ENCODE measurements around the gene GULP1.
"Not testable (repeated sequence)": the region's sequence is repeated elsewhere in the genome, so short reads cannot be mapped to it uniquely, and the experiment has no call there.

GULP1 gene

GRCh38 chr2:188580738-188581137 lies 289.1 kb downstream of the GULP1 start:
- no peak overlapping the region for H3K4me3 ChIP-seq (ENCODE audit: low read length)
- H3K36me3 ChIP-seq (ENCODE audit: control insufficient read depth, insufficient read depth, low read length): no peaks in the 10 kb centered on the region
- no peak overlapping the region for H3K9ac ChIP-seq (ENCODE audit: low read length)
- H3K27me3 ChIP-seq (ENCODE audit: control insufficient read depth, insufficient read depth, low read length): no peaks in the 10 kb centered on the region
- no peaks in the 10 kb centered on the region for H3K4me1 ChIP-seq (ENCODE audit: control insufficient read depth, insufficient read depth, low read length)
- no peaks in the 10 kb centered on the region for H3K9me3 ChIP-seq (ENCODE audit: control insufficient read depth, low read length)

- Histone ChIP-seq H3K9me3 (ENCODE audit: control insufficient read depth, low read length) (no peaks in the 10 kb centered on the region), H3K4me3 (ENCODE audit: low read length) (no peak overlapping the region), H3K4me1 (ENCODE audit: control insufficient read depth, insufficient read depth, low read length) (no peaks in the 10 kb centered on the region), H3K27me3 (ENCODE audit: control insufficient read depth, insufficient read depth, low read length) (no peaks in the 10 kb centered on the region), H3K36me3 (ENCODE audit: control insufficient read depth, insufficient read depth, low read length) (no peaks in the 10 kb centered on the region), H3K9ac (ENCODE audit: low read length) (no peak overlapping the region)
Observed at GRCh38 chr2:188582211-188582610, 290.5 kb downstream of the GULP1 start.

DNA sequence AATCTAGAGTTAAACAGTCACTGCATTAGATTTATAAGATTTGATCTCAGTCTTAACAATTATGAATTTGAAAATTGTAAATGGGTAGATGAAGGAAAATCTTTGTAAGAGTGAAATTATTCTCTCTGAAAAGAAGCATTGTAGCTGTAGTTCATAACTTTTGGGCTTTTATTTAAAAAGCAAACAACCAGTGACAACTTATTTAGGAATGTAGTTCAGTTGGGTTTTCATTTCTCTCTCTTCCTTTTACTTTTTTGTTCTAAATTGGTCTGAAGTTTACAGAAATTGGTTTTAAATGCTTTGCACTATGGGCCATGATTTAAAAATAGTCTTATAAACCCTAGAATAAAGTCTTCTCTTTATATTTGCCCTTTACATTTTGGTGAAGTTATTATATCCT lies 296.6 kb downstream of the GULP1 start:
- Histone ChIP-seq H3K9ac (ENCODE audit: low read length) (no peak overlapping the region), H3K27me3 (ENCODE audit: control insufficient read depth, insufficient read depth, low read length) (no peaks in the 10 kb centered on the region), H3K36me3 (ENCODE audit: control insufficient read depth, insufficient read depth, low read length) (no peaks in the 10 kb centered on the region), H3K4me1 (ENCODE audit: control insufficient read depth, insufficient read depth, low read length) (no peaks in the 10 kb centered on the region), H3K4me3 (ENCODE audit: low read length) (no peak overlapping the region), H3K9me3 (ENCODE audit: control insufficient read depth, low read length) (no peaks in the 10 kb centered on the region)

DNA sequence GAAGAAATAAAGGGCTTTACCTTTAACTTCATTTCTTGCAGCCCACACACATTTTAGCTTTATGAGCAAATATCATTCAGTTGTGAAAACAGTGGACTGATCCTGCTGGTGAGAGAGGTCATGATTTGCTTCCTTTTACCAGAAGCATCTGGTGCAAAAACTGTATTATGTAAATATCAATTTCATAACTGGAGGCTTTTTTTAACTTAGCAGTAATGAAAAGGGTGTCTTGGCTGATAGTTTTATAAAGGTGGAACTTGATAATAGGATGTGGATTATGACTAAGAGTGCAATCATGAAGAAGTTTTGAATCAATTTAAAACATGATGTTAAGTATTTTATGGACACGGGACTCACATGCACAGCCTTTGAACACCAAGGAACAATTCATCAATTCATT lies 304.4 kb downstream of the GULP1 start:
- Histone ChIP-seq H3K27me3 (ENCODE audit: control insufficient read depth, insufficient read depth, low read length) (no peaks in the 10 kb centered on the region), H3K4me1 (ENCODE audit: control insufficient read depth, insufficient read depth, low read length) (no peaks in the 10 kb centered on the region), H3K9ac (ENCODE audit: low read length) (no peak overlapping the region), H3K9me3 (ENCODE audit: control insufficient read depth, low read length) (no peaks in the 10 kb centered on the region), H3K4me3 (ENCODE audit: low read length) (no peak overlapping the region), H3K36me3 (ENCODE audit: control insufficient read depth, insufficient read depth, low read length) (no peaks in the 10 kb centered on the region)

DNA sequence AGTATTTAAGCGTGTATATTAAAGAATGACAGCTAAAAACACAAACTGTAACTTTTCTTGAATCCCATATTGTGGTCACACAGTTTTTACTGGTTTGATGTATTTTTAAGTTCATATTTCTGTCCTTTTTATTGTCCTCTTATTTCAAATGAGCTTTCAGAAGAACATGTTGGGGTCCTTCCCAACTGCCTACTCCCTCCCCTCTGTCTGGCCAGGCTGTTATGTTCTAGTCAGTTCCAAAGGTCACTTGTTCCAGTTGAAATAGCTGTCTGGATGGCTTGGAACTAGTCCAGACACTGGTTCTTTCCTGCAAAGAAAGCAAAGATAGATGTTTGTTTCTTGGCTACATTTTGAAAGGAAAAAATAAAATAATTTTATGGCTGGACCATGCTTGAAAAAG lies 306.9 kb downstream of the GULP1 start:
- Histone ChIP-seq H3K36me3 (ENCODE audit: control insufficient read depth, insufficient read depth, low read length) (no peaks in the 10 kb centered on the region), H3K9me3 (ENCODE audit: control insufficient read depth, low read length) (no peaks in the 10 kb centered on the region)

GRCh38 chr2:188599140-188599539 lies 307.5 kb downstream of the GULP1 start:
- Histone ChIP-seq H3K27me3 (ENCODE audit: control insufficient read depth, insufficient read depth, low read length) (no peaks in the 10 kb centered on the region), H3K36me3 (ENCODE audit: control insufficient read depth, insufficient read depth, low read length) (no peaks in the 10 kb centered on the region), H3K9ac (ENCODE audit: low read length) (no peak overlapping the region), H3K4me3 (ENCODE audit: low read length) (no peak overlapping the region), H3K4me1 (ENCODE audit: control insufficient read depth, insufficient read depth, low read length) (no peaks in the 10 kb centered on the region), H3K9me3 (ENCODE audit: control insufficient read depth, low read length) (no peaks in the 10 kb centered on the region)

More for the DNA sequence above, 306.9 kb downstream of the GULP1 start:
- H3K27me3 ChIP-seq (ENCODE audit: control insufficient read depth, insufficient read depth, low read length): no peaks in the 10 kb centered on the region
- no peak overlapping the region for H3K4me3 ChIP-seq (ENCODE audit: low read length)
- H3K9ac ChIP-seq (ENCODE audit: low read length): no peak overlapping the region
- H3K4me1 ChIP-seq (ENCODE audit: control insufficient read depth, insufficient read depth, low read length): no peaks in the 10 kb centered on the region

GRCh38 chr2:188600536-188601210 lies 309.0 kb downstream of the GULP1 start:
- Histone ChIP-seq H3K9me3 (ENCODE audit: control insufficient read depth, low read length) (no peaks in the 10 kb centered on the region), H3K4me1 (ENCODE audit: control insufficient read depth, insufficient read depth, low read length) (no peaks in the 10 kb centered on the region), H3K4me3 (ENCODE audit: low read length) (no peak overlapping the region), H3K9ac (ENCODE audit: low read length) (no peak overlapping the region), H3K36me3 (ENCODE audit: control insufficient read depth, insufficient read depth, low read length) (no peaks in the 10 kb centered on the region), H3K27me3 (ENCODE audit: control insufficient read depth, insufficient read depth, low read length) (no peaks in the 10 kb centered on the region)

GRCh38 chr2:188601391-188601790 lies 309.7 kb downstream of the GULP1 start:
- H3K9me3 ChIP-seq (ENCODE audit: control insufficient read depth, low read length): no peaks in the 10 kb centered on the region
- no peaks in the 10 kb centered on the region for H3K36me3 ChIP-seq (ENCODE audit: control insufficient read depth, insufficient read depth, low read length)
- no peak overlapping the region for H3K4me3 ChIP-seq (ENCODE audit: low read length)
- no peak overlapping the region for H3K9ac ChIP-seq (ENCODE audit: low read length)
- H3K4me1 ChIP-seq (ENCODE audit: control insufficient read depth, insufficient read depth, low read length): no peaks in the 10 kb centered on the region
- H3K27me3 ChIP-seq (ENCODE audit: control insufficient read depth, insufficient read depth, low read length): no peaks in the 10 kb centered on the region

DNA sequence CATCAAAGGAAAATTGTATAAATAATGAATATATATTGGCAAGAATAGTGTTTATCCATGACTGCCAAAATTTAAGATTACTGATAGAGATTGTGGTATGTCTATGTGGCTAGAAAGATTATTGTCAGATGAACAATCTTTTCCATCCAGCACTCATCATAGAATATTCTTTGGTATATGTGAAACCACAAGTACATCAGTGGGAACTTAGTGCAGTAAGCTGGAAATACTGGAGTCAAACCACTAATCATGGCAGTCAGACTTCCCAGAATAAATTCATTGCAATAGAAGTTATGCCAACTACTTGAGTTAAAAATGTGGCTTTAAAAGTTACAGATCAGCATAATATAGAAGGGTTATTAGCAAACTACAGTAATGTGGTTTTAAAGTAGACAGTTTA lies 310.3 kb downstream of the GULP1 start:
- Histone ChIP-seq H3K9me3 (ENCODE audit: control insufficient read depth, low read length) (no peaks in the 10 kb centered on the region), H3K9ac (ENCODE audit: low read length) (no peak overlapping the region), H3K4me1 (ENCODE audit: control insufficient read depth, insufficient read depth, low read length) (no peaks in the 10 kb centered on the region)

GRCh38 chr2:188604579-188604978 lies 312.9 kb downstream of the GULP1 start:
- Histone ChIP-seq H3K9ac (ENCODE audit: low read length) (no peak overlapping the region), H3K27me3 (ENCODE audit: control insufficient read depth, insufficient read depth, low read length) (no peaks in the 10 kb centered on the region), H3K36me3 (ENCODE audit: control insufficient read depth, insufficient read depth, low read length) (no peaks in the 10 kb centered on the region), H3K9me3 (ENCODE audit: control insufficient read depth, low read length) (no peaks in the 10 kb centered on the region), H3K4me1 (ENCODE audit: control insufficient read depth, insufficient read depth, low read length) (no peaks in the 10 kb centered on the region), H3K4me3 (ENCODE audit: low read length) (no peak overlapping the region)

More for the DNA sequence above, 310.3 kb downstream of the GULP1 start:
- H3K36me3 ChIP-seq (ENCODE audit: control insufficient read depth, insufficient read depth, low read length): no peaks in the 10 kb centered on the region
- H3K4me3 ChIP-seq (ENCODE audit: low read length): no peak overlapping the region
- no peaks in the 10 kb centered on the region for H3K27me3 ChIP-seq (ENCODE audit: control insufficient read depth, insufficient read depth, low read length)

- not testable (repeated sequence) for H3K27me3 ChIP-seq (ENCODE audit: control insufficient read depth, insufficient read depth, low read length); H3K4me3 ChIP-seq (ENCODE audit: low read length); H3K9me3 ChIP-seq (ENCODE audit: control insufficient read depth, low read length); H3K9ac ChIP-seq (ENCODE audit: low read length); H3K36me3 ChIP-seq (ENCODE audit: control insufficient read depth, insufficient read depth, low read length); H3K4me1 ChIP-seq (ENCODE audit: control insufficient read depth, insufficient read depth, low read length)
Observed at GRCh38 chr2:188605609-188606584, 314.2 kb downstream of the GULP1 start.

GRCh38 chr2:188606596-188606995 lies 314.9 kb downstream of the GULP1 start:
- H3K36me3 ChIP-seq (ENCODE audit: control insufficient read depth, insufficient read depth, low read length); H3K4me1 ChIP-seq (ENCODE audit: control insufficient read depth, insufficient read depth, low read length); H3K9me3 ChIP-seq (ENCODE audit: control insufficient read depth, low read length); H3K4me3 ChIP-seq (ENCODE audit: low read length); H3K27me3 ChIP-seq (ENCODE audit: control insufficient read depth, insufficient read depth, low read length); H3K9ac ChIP-seq (ENCODE audit: low read length): not testable (repeated sequence)

All from mucosa of stomach (tissue), 1 donor.